COLO829 (cell line): ENCODE data around the gene ELMO1.
A peak's percentile ranks its signal among the peaks of the same experiment; 100 is the strongest.

Source experiments
- DNase-seq: peaks from one replicate; pipeline ENCODE4 v3.0.0; 2012; ENCODE audit warnings: low spot score

ELMO1 gene

GRCh38 chr7:37052705-37053104, 396.0 kb downstream of the ELMO1 start:
- no peak for DNase-seq

DNA sequence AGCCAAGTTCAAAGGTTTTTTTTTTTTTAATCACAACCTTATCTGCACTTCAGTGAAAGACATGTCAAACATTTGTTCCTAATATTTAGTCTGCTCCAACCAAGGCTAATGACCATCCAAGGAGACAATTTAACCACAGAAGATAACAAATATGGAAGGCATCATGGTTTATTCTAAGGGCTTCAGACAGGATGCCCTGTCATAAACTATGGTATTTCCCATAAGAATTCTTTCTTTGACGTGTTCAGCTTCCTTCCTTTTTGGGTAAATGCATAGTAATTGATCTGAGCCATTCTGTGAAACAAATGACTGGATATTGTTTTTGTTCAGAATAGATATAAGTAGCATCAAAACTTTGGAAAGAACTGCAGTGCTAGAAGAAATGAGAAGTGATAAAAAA, 397.9 kb downstream of the ELMO1 start:
- no peak for DNase-seq

DNA sequence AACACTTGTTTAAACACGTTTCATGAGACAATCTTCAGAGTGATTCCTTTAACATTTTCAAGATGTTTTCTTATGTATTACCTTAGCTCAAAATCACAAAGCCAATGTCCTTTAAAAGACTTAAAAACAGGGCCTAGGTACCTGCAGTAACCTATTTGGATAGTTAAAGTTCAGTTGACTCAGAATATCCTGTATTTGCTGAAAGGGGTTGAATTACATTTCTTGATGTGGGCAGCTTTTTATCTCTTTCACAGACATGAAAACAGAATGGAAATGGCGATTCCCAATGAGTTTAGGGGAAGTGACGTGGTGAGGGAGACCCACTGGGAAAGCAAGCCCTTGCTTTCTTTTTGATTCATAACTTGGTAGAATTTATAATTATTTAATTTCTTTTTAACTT, 400.0 kb downstream of the ELMO1 start:
- DNase-seq = no peak

DNA sequence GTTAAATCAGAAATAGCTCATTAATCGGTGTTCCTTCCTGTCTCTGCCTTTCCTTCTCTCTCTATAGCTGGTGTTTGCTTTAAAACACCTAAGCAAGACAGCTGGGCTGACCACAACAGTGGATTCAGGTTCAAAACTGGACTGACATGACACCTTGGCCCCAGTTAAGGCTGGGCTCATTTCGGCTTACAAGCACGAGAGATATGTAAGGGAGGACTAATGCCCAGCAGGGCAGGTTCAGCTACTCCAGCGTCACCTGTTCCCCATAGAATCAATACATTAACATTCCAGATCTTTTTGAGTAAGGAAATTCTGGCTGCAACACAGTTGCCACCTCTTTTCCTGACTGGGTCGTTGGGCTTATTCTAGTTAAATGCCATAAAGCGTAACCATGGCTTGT, 401.4 kb downstream of the ELMO1 start:
- DNase-seq = no peak

- no peak for DNase-seq
Observed at GRCh38 chr7:37046531-37047079, 402.1 kb downstream of the ELMO1 start.

GRCh38 chr7:37045681-37046179, 402.9 kb downstream of the ELMO1 start:
- DNase-seq = no peak

- DNase-seq = no peak
Observed at GRCh38 chr7:37041461-37041860, 407.2 kb downstream of the ELMO1 start.

DNA sequence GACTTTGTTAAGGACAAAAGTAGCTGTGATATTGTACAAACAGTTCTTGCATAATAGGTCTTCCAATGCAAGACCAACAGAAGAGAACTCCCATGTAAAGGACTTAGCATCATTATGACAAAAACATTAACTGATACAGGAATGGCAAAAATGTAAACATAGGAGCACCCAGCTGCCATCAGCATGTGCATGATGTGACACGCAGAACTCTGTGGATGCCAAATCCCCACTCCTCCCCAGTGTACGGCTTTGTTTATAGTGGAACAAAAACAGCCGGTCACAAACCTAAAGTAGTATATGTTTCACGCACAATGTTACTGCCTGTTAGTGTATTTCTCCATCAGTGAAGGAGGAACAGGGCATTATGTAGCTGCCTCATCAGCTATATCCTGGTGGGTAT, 408.3 kb downstream of the ELMO1 start:
- DNase-seq = no peak

DNA sequence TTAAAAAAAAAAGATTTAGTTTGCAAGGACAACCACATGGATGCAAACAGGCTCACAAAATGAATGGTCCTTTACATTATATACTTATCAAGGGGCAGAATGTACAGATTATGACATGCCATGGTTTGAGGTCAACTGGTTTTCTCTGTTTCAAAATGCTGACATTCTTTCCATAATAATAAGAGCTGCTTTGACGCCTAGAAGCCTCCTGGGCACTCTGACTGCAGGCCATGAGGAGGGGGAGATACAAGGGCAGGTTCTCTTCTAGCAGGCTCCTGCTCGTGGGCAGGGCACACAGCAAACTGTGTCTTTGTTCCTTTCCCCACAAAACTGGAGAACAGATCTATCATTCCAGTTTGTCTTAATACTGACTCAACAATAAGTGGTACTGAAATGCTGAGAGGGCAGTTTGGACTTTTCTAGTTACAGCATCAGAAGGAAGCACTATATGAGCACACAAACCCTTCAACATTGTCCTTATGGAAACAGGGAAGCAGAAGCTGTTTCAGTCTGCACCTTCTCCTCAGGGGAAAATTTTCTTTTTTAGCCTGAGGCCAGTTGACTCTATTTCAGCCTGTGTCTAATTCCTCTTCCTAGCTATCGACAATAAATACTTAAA, 409.4 kb downstream of the ELMO1 start:
- no peak for DNase-seq

DNA sequence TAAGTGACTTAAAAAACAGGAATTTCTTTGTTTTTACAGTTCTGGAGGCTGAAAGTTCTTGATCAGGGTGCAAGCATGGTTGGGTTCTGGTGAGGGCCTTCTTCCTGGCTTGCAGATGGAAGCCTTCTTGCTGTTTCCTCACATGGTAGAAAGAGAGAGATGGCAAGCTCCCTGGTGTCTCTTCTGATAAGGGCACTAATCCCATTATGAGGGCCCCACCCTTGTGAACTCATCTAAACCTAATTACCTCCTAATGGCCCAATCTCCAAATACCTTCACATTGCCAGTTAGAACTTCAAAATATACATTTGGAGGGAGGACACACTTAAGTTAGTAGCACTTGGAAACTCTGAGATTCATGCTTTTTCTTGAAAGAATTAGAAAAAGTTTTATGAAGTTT, 410.0 kb downstream of the ELMO1 start:
- DNase-seq = no peak

GRCh38 chr7:37037286-37037685, 411.4 kb downstream of the ELMO1 start:
- no peak for DNase-seq

- no peak for DNase-seq
Observed at GRCh38 chr7:37035631-37036030, 413.0 kb downstream of the ELMO1 start.

DNA sequence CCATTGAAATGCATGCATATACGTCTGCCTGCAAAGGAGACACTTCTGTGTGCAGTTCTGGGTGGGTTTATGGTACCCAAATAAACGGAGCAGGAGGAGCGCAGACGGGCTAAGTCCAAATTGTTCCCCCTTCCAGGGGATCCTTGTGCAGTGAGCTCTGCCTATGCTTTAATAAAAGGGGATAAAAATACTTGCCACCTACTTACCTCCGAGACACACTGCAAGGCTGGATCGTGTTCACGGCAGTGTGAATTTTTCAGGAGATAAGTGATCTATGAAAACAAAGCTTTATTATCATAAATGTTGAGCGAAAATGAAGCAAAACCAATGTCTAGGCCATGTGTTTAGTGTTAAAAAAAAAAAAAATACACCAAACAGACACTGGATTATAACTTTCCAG, 415.5 kb downstream of the ELMO1 start:
- no peak for DNase-seq

GRCh38 chr7:37032258-37032601, 416.4 kb downstream of the ELMO1 start:
- no peak for DNase-seq

DNA sequence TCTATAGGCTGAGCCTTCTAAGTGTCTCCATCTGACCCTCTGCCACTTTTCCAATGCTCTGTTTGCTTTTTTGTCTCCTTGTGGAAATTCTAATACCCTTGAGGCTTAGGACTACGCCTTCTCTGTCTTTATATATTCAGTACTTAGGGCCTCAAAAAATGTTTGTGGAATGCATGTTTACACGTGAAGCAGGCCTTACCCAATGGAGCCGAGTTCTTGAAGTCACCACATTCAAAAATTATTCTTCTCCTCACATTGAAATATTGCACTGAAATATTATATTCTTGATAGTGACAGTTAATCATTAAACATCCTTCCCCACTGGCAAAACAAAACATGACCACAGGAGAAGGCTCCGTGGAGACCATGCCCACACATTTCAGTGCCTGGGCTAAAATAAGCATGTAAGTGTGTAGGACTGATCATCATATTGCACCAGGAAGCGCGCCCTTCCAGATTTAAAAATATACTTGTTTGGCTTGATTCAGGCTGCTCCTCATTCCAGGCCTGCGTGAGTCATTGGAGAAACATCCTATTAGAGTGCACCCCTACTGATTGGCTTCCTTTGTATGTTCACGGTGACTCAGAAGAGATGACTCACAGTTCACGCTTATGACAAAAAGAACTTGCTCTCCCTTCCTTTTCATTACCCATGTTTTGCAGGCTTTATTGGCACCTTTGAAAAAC, 416.9 kb downstream of the ELMO1 start:
- DNase-seq = peak; percentile 99

DNA sequence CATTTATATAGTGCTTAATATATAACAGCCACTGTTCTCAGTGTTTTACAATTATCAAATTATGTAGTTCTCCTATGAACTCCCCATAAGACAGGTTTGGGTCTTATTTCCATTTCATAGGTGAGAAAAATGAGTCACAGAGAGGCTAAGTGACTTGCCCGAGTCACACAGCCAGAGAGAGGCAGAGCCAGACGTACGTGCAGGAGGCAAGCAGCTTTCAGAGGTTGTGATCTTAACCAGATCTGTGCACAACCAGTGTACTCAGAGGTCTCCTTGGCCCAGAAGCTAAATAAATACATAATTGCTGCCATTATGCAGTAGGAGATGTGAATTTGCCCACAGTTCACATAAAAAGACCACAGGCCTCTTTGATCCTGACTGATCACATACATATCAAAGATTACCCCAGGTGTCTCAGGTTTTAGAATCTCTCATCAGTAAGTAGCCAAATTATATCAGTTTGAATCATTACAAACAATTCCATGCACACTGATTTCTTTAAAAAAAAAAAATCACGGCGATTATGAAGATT, 419.7 kb downstream of the ELMO1 start:
- no peak for DNase-seq

GRCh38 chr7:37027557-37028341, 420.9 kb downstream of the ELMO1 start:
- no peak for DNase-seq

- no peak for DNase-seq
Observed at GRCh38 chr7:37027104-37027503, 421.6 kb downstream of the ELMO1 start.

DNA sequence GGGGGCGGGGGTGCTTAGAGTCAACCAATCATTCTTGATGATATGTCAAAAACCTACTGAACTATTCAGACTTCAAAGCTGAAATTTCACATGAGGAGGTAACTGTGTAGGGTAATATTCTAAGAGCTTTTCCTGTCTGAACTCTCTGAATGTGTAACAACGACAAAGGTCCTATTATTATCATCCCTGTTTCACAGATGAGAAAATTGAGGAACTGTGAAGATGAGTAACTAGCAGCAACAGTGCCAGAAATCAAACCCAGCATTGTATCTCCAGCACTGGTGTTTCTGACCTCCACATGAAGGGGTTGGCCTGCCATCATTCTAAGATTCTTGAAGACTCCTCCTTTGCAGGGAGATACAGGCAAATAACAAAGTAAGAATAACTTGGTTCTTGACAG, 429.7 kb downstream of the ELMO1 start:
- DNase-seq = no peak

- DNase-seq = no peak
Observed at GRCh38 chr7:37016064-37016878, 432.4 kb downstream of the ELMO1 start.

DNA sequence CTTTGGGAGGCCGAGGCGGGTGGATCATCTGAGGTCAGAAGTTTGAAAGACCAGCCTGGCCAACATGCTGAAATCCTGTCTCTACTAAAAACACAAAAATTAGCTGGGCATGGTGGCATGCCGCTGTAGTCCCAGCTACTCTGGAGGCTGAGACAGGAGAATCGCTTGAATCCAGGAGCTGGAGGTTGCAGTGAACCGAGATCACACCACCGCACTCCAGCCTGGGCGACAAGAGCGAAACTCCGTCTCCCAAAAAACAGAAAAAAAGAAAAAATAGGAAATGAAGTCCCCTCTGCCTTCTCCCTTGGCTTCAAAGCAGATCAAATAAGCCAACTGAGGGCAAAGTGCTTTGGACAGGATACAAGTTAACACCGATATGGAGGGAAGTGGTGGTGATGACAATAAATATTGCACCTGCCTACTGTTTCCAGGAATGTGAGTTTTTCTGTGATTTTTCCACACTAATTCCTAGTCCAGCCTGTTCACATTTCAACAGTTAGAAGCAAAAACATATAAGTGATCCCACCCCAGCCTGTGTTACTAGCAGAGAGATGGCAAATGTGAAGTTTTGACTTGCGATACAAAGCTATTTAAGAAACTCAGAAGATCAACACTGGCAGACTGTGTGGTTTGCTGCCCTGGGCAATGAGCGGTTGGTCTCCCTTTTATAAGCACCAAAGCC, 433.2 kb downstream of the ELMO1 start:
- DNase-seq = no peak
